GM21786 (cell line): ENCODE data around the gene TAF11L3.
"Not testable (repeated sequence)": the region's sequence is repeated elsewhere in the genome, so short reads cannot be mapped to it uniquely, and the experiment has no call there.

ENCODE experiments used
- ATAC-seq: cut with Tn5 transposase; IDR thresholded peaks from one replicate; pipeline ENCODE4 v1.9.1; 2021; ENCODE audit not compliant: unreplicated experiment

TAF11L3 gene

DNA sequence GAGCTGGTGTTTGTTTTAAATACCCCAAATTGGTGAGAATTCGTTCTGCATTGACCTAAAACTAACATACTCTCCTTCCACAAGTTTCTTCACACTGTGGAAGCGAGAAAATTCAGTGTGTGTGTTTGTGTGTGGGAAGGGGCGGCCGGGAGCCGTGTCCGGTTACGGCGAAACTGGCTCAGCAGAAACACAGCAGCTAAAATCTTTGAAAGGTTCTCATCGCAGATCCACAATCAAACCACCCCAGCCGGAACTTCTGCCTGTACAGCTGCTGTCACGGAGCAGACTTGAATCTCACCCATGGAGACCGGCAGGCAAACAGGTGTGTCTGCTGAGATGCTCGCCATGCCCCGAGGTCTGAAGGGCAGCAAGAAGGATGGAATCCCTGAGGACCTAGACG, at the start of gene TAF11L3:
TAF11L3 (plus strand) TSS at position 301 of the 400 bp plus-strand sequence.
- ATAC-seq, result not testable (repeated sequence)

GRCh38 chr5:17470064-17470463, 48.1 kb upstream of the TAF11L3 start:
- ATAC-seq, result no peak

DNA sequence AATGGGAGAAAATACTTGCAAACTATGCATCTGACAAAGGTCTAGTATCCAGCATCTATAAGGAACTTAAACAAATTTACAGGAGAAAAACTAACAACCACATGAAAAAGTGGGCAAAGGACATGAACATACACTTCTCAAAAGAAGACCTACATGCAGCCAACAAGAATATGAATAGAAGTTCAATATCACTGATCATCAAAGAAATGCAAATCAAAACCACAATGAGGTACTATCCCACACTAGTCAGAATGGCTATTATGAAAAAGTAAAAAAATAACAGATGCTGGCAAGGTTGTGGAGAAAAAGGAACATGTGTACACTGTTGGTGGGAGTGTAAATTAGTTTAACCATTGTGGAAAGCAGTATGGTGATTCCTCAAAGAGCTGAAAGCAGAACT, 43.1 kb upstream of the TAF11L3 start:
- ATAC-seq, result not testable (repeated sequence)

- ATAC-seq, result no peak
Observed at GRCh38 chr5:17477043-17477442, 41.1 kb upstream of the TAF11L3 start.

- no peak for ATAC-seq
Observed at GRCh38 chr5:17477573-17478265, 40.4 kb upstream of the TAF11L3 start.

GRCh38 chr5:17481378-17481777, 36.8 kb upstream of the TAF11L3 start:
- no peak for ATAC-seq

GRCh38 chr5:17482790-17483189, 35.4 kb upstream of the TAF11L3 start:
- ATAC-seq, result no peak

DNA sequence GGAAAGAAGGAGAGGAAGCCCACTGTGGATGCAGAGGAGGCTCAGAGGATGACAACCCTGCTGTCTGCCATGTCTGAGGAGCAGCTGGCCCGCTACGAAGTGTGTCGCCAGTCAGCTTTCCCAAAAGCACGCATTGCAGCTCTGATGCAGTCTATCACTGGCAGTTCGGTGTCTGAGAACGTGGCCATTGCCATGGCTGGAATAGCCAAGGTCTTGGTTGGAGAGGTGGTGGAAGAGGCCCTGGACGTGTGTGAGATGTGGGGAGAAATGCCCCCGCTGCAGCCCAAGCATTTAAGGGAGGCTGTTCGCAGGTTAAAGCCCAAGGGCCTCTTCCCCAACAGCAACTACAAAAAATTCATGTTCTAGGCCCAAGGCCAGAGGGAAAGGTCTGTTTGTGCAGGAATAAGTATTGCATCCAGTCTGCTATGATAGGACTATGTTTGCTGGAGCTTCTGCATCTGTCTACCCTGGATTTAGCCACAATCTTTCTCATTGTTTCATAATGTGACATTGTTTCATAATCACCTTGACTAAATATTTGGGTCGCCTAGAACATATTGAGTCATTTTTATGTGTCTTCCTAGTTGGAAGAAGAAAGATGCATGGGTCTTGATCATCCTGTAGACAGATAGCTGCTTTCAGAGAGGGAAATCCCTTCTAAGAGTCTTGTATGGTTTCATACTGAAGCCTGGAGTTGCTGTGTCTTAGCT, 31.5 kb upstream of the TAF11L3 start:
- not testable (repeated sequence) for ATAC-seq

DNA sequence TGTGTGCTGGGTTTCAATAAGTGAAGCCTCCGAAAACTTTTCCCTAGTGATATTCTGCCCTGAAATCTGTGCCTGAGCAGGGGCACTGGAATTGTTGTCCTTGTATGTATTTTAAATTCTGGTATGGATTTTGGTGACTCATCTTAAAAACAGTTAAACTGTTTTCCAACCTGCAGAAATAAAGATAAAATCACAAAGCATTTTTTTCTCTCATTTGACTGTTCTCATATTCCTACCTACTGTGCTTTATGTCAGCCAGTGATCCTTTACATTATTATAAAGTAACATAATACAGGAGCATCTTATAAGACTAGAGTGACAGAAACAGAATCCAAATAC, 31.0 kb upstream of the TAF11L3 start:
- no peak for ATAC-seq

DNA sequence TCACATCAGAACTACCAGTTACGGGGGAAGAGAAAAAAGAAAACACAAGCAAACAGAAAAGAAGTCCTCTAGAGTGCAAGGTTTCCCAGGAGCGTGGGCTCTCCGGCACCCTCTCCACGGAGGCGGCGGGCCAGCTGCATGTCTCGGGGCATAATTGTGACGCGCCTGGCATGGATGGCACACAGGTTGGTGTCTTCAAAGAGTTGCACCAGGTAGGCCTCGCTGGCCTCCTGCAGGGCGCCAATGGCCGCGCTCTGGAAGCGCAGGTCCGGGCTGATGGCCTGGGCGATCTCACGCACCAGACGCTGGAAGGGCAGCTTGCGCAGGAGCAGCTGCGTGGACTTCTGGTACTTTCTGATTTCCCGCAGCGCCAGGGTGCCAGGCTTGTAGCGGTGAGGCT, 26.9 kb upstream of the TAF11L3 start:
- not testable (repeated sequence) for ATAC-seq

GRCh38 chr5:17492770-17493169, 25.4 kb upstream of the TAF11L3 start:
- no peak for ATAC-seq

DNA sequence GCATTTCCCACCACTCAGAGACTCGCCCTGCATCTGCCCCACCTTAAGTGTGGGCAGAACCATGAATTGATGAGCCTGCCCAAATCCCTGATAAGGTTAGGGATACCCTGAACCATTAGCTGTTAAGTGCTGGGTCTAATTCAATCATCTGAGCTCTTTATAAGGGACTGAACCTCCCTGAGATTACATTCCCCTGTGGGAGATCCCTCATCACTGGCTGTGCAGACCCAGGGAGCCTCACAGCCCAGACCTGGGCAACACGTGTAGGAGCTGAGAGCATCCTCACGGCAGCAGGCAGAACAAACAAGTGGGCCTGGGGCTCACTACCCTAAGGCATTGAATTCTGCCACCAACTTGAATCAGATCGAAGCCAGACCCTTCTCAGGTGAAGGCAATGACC, 20.7 kb upstream of the TAF11L3 start:
- ATAC-seq, result no peak

- not testable (repeated sequence) for ATAC-seq
Observed at GRCh38 chr5:17497931-17498330, 20.2 kb upstream of the TAF11L3 start, which contains the start of gene TAF11L2. Gene TAF11L2 (plus strand): TSS chr5:17498231.

GRCh38 chr5:17511775-17512325, 6.3 kb upstream of the TAF11L3 start:
- ATAC-seq, result no peak

DNA sequence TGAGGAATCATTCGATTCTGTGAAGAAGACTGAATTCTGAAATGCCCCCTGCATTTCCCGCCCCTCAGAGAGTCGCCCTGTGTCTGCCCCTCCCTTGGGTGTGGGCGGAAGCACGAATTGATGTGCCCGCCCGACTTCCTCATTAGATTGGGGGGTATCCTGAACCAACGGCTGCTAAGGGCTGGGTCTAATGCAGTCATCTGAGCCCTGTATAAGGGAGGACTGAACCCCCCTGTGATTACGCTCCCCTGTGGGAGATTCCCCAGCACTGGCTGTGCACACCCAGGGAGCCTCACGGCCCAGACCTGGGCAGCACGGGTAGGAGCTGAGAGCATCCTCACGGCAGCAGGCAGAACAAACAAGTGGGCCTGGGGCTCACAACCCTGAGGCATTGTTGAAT, 641 bp upstream of the TAF11L3 start:
- ATAC-seq, result not testable (repeated sequence)

- not testable (repeated sequence) for ATAC-seq
Observed at GRCh38 chr5:17519508-17519907, 1.3 kb downstream of the TAF11L3 start.

- not testable (repeated sequence) for ATAC-seq
Observed at GRCh38 chr5:17521501-17521900, 3.3 kb downstream of the TAF11L3 start, which contains the start of gene TAF11L4. Gene TAF11L4 (plus strand): TSS chr5:17521801.

GRCh38 chr5:17524935-17525334, 6.8 kb downstream of the TAF11L3 start, which contains the start of gene TAF11L5:
Gene TAF11L5 (plus strand): TSS chr5:17525235.
- not testable (repeated sequence) for ATAC-seq

DNA sequence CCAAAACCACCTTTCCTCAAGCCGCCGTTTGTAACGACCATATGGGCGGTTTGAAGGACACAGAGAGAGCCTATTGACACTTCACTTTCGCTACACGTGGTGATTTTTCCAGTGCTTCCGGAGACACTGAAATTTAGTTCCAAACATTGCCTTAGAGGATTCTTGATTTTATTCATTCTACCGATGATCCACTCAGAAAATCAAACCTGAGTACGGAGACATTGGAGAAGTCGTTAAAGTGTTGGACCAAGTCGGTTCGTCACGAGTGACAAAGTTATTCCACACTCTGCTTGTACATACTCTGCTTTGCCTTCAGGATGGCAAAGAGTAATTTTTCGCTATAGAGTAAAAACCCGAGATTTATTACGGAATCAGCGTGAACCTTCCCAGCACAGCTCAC, 8.3 kb downstream of the TAF11L3 start:
- ATAC-seq, result not testable (repeated sequence)

DNA sequence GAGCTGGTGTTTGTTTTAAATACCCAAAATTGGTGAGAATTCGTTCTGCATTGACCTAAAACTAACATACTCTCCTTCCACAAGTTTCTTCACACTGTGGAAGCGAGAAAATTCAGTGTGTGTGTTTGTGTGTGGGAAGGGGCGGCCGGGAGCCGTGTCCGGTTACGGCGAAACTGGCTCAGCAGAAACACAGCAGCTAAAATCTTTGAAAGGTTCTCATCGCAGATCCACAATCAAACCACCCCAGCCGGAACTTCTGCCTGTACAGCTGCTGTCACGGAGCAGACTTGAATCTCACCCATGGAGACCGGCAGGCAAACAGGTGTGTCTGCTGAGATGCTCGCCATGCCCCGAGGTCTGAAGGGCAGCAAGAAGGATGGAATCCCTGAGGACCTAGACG, 10.2 kb downstream of the TAF11L3 start, which contains the start of gene TAF11L6:
TAF11L6 (plus strand) TSS at position 301 of the 400 bp plus-strand sequence.
- ATAC-seq, result not testable (repeated sequence)
